A549 (cell line): Measurements from ENCODE around the gene MAB21L3. TPM values are rescaled to one million over a fixed set of nuclear protein-coding genes. Genes with fewer than 3 reads are reported as not detected.

Experiments
- ATAC-seq, 2 experiments: fragments of 200-7000 bp in 1 of 2; fragments of >200 bp in 1 of 2; cut with Nextera tagmentation in 1 of 2; cut with Tn5 transposase in 1 of 2; 3 replicates each; pipeline versions ENCODE4 v1.8.0 to v1.9.1; 2018 to 2020; ENCODE audit warnings: mild to moderate bottlenecking in 1 of 2, moderate library complexity in 1 of 2
- CTCF ChIA-PET: fragments of 300-600 bp; sonication (Branson Sonifier 250); formaldehyde crosslinking; extraction: SDS; loops from one replicate; lab custom pipeline; 2021; ENCODE audit warnings: antibody characterized with exemption, inconsistent platforms; lab: Yijun Ruan, JAX
- POLR2A ChIA-PET: fragments of 350-600 bp; formaldehyde crosslinking; extraction: SDS; loops from one replicate; lab custom pipeline; 2021; ENCODE audit warnings: antibody characterized with exemption, inconsistent platforms; lab: Yijun Ruan, JAX
- DNase-seq, 2 experiments: peaks; one replicate each; pipeline versions ENCODE4 v3.0.0 to v3.0.0-alpha.2; 2011 to 2016; ENCODE audit warnings: low read depth in 1 of 2, low spot score in 1 of 2
- FAIRE-seq: peaks from 2 replicates; lab custom pipeline; 2011; peaks lifted over from hg19 to GRCh38; lab: Jason Lieb, UNC
- H3K27ac ChIP-seq, 2 experiments: fragments of >200 bp; sonication (Bioruptor Twin); formaldehyde crosslinking; 3 replicates each; pipeline ENCODE4 v1.5.1; 2016 to 2017
- H3K4me1 ChIP-seq: fragments of >200 bp; sonication (Bioruptor Twin); formaldehyde crosslinking; 3 replicates; pipeline ENCODE4 v1.6.1; 2016
- H3K4me2 ChIP-seq: fragments of >200 bp; sonication (Bioruptor Twin); formaldehyde crosslinking; 3 replicates; pipeline ENCODE4 v1.6.1; 2016
- H3K4me3 ChIP-seq: fragments of >200 bp; sonication (Bioruptor Twin); formaldehyde crosslinking; 3 replicates; pipeline ENCODE4 v1.5.1; 2016
- H3K9me3 ChIP-seq: fragments of >200 bp; sonication (Bioruptor Twin); formaldehyde crosslinking; 3 replicates; pipeline ENCODE4 v1.6.1; 2016
- ATOH8 ChIP-seq: fragments of 250-450 bp; sonication (Bioruptor Pico); IDR thresholded peaks from 2 replicates; pipeline ENCODE4 v1.5.0; 2020; ENCODE audit warnings: low read depth, mild to moderate bottlenecking, moderate library complexity
- BHLHE40 ChIP-seq: IDR thresholded peaks from 2 replicates; pipeline ENCODE4 v1.6.1; 2012; ENCODE audit warnings: low read depth, low read length, inconsistent platforms
- CEBPB ChIP-seq, 2 experiments: fragments of >200 bp in 1 of 2; sonication (Bioruptor Twin) in 1 of 2; formaldehyde crosslinking in 1 of 2; IDR thresholded peaks; 2 replicates each; pipeline ENCODE4 v1.6.1; 2012 to 2016
- CHD4 ChIP-seq: fragments of 200-600 bp; sonication (generic); IDR thresholded peaks from 2 replicates; pipeline ENCODE4 v1.6.1; 2016; ENCODE audit warnings: antibody characterized with exemption, mild to moderate bottlenecking, borderline replicate concordance
- CTCF ChIP-seq: fragments of >200 bp; sonication (Bioruptor Twin); formaldehyde crosslinking; IDR thresholded peaks from 3 replicates; pipeline ENCODE4 v1.5.1; 2016
- EHF ChIP-seq: fragments of 250-450 bp; sonication (Bioruptor Pico); IDR thresholded peaks from 2 replicates; pipeline ENCODE4 v1.5.0; 2020; ENCODE audit warnings: mild to moderate bottlenecking
- EHMT2 ChIP-seq: fragments of 200-600 bp; sonication (generic); IDR thresholded peaks from 2 replicates; pipeline ENCODE4 v1.6.1; 2016; ENCODE audit warnings: antibody characterized with exemption, low read depth, mild to moderate bottlenecking, moderate library complexity
- EP300 ChIP-seq, 2 experiments: fragments of >200 bp; sonication (Bioruptor Twin); formaldehyde crosslinking; IDR thresholded peaks; 2 replicates in 1 of 2; 3 replicates in 1 of 2; pipeline ENCODE4 v1.6.1; 2016 to 2017
- FOSB ChIP-seq: fragments of 250-450 bp; sonication (Bioruptor Pico); IDR thresholded peaks from 2 replicates; pipeline ENCODE4 v1.5.0; 2020; ENCODE audit warnings: mild to moderate bottlenecking, moderate library complexity
- FOXS1 ChIP-seq: fragments of 250-450 bp; sonication (Bioruptor Pico); IDR thresholded peaks from 2 replicates; pipeline ENCODE4 v1.5.0; 2020; ENCODE audit warnings: mild to moderate bottlenecking, moderate library complexity
- HOXA7 ChIP-seq: fragments of 250-450 bp; sonication (Bioruptor Pico); IDR thresholded peaks from 2 replicates; pipeline ENCODE4 v1.5.0; 2020; ENCODE audit warnings: mild to moderate bottlenecking, moderate library complexity
- JUN ChIP-seq, 2 experiments: fragments of >200 bp; sonication (Bioruptor Twin); formaldehyde crosslinking; IDR thresholded peaks; 2 replicates in 1 of 2; 3 replicates in 1 of 2; pipeline ENCODE4 v1.6.1; 2016 to 2017
- KDM1A ChIP-seq: fragments of 200-600 bp; sonication (generic); IDR thresholded peaks from 2 replicates; pipeline ENCODE4 v1.6.1; 2016; ENCODE audit warnings: low read depth, mild to moderate bottlenecking
- MAFK ChIP-seq: fragments of 450-650 bp; IDR thresholded peaks from 2 replicates; pipeline ENCODE4 v1.6.1; 2014; ENCODE audit not compliant: partially characterized antibody
- MAZ ChIP-seq: fragments of 150-350 bp; IDR thresholded peaks from 2 replicates; pipeline ENCODE4 v1.6.1; 2014; ENCODE audit warnings: antibody characterized with exemption, low read depth, low read length, borderline replicate concordance
- NPAS2 ChIP-seq: fragments of 250-450 bp; sonication (Bioruptor Pico); IDR thresholded peaks from 2 replicates; pipeline ENCODE4 v1.8.0; 2022; ENCODE audit warnings: mild to moderate bottlenecking, moderate library complexity, borderline replicate concordance
- PBX3 ChIP-seq: IDR thresholded peaks from 2 replicates; pipeline ENCODE4 v1.6.1; 2012
- POLR2AphosphoS2 ChIP-seq: conservative IDR thresholded peaks from 2 replicates; pipeline ENCODE4 v1.6.1; 2012; ENCODE audit warnings: low read length, improper control_type of control experiment, inconsistent platforms
- RAD21 ChIP-seq, 2 experiments: fragments of >200 bp in 1 of 2; sonication (Bioruptor Twin) in 1 of 2; formaldehyde crosslinking in 1 of 2; IDR thresholded peaks in 1 of 2; conservative IDR thresholded peaks in 1 of 2; 2 replicates in 1 of 2; 3 replicates in 1 of 2; pipeline ENCODE4 v1.6.1; 2012 to 2018; ENCODE audit warnings: inconsistent platforms in 1 of 2
- RARB ChIP-seq: fragments of 250-450 bp; sonication (Bioruptor Pico); IDR thresholded peaks from 2 replicates; pipeline ENCODE4 v1.8.0; 2021; ENCODE audit warnings: mild to moderate bottlenecking, moderate library complexity
- RCOR1 ChIP-seq: fragments of 150-350 bp; IDR thresholded peaks from 2 replicates; pipeline ENCODE4 v1.6.1; 2014; ENCODE audit warnings: antibody characterized with exemption, low read length, low read depth
- REST ChIP-seq: fragments of 200-600 bp; sonication (generic); IDR thresholded peaks from 2 replicates; pipeline ENCODE4 v1.6.1; 2016; ENCODE audit warnings: antibody characterized with exemption, mild to moderate bottlenecking, moderate library complexity
- RNF2 ChIP-seq: fragments of 200-600 bp; sonication (generic); IDR thresholded peaks from 2 replicates; pipeline ENCODE4 v1.6.1; 2016; ENCODE audit warnings: low read depth, mild to moderate bottlenecking, antibody characterized with exemption, moderate library complexity, borderline replicate concordance
- SMC3 ChIP-seq: fragments of >200 bp; sonication (Bioruptor Twin); formaldehyde crosslinking; IDR thresholded peaks from 3 replicates; pipeline ENCODE4 v1.6.1; 2018; ENCODE audit warnings: inconsistent platforms
- TP53 ChIP-seq: fragments of 250-450 bp; sonication (Bioruptor Pico); IDR thresholded peaks from 2 replicates; pipeline ENCODE4 v1.5.0; 2021; ENCODE audit warnings: mild to moderate bottlenecking, moderate library complexity
- USF2 ChIP-seq: fragments of 450-650 bp; IDR thresholded peaks from 2 replicates; pipeline ENCODE4 v1.6.1; 2014; ENCODE audit warnings: antibody characterized with exemption
- ZC3H11A ChIP-seq: fragments of 450-650 bp; IDR thresholded peaks from 2 replicates; pipeline ENCODE4 v1.6.1; 2014; ENCODE audit warnings: antibody characterized with exemption, mild to moderate bottlenecking
- ZFP36 ChIP-seq: fragments of 450-650 bp; IDR thresholded peaks from 2 replicates; pipeline ENCODE4 v1.6.1; 2014; ENCODE audit warnings: borderline replicate concordance; ENCODE audit not compliant: partially characterized antibody
- ZNF302 ChIP-seq: fragments of 250-450 bp; sonication (Bioruptor Pico); IDR thresholded peaks from 2 replicates; pipeline ENCODE4 v1.9.0; 2021; ENCODE audit warnings: inconsistent platforms, mild to moderate bottlenecking, moderate library complexity
- ZSCAN20 ChIP-seq: fragments of 250-450 bp; sonication (Bioruptor Pico); IDR thresholded peaks from 2 replicates; pipeline ENCODE4 v1.8.0; 2022; ENCODE audit warnings: mild to moderate bottlenecking, moderate library complexity
- WGBS: methylation state at CpG from one replicate; pipeline ENCODE4 v1.1.6; 2017; ENCODE audit errors: missing lambda C conversion rate; 5-methylcytosine and 5-hydroxymethylcytosine counted together
- polyA plus RNA-seq, 4 experiments: library from polyadenylated mRNA; depleted of rRNA in 3 of 4; stranded (reverse); fragments of >200 nt; fragmentation: RNase III in 1 of 4; extraction: RNeasy Plus Mini Kit Qiagen cat#74134 plus additional on column Dnase treatment in 1 of 4; gene quantifications; 2 replicates in 3 of 4; 3 replicates in 1 of 4; pipeline ENCODE4 v1.2.3, GENCODE V29; 2011 to 2017

The MAB21L3 gene
- polyA plus RNA-seq, 2 of the 4 experiments (the other 2 are of a cell fraction) = 0.03 to 0.09 TPM

- CTCF ChIA-PET = interaction anchor here (1.2 to 1.4 kb wide), 2 partner anchors 9 to 22 kb away, joined by 3 to 7 read pairs; no protein-coding TSS in a partner anchor
- FAIRE-seq (no peak), ATAC-seq (no peak), DNase-seq (no peak)
- Histone ChIP-seq H3K27ac (no peak overlapping the region), H3K4me1 (no peaks in the 10 kb centered on the region), H3K4me3 (no peak overlapping the region), H3K9me3 (no peaks in the 10 kb centered on the region), H3K4me2 (no peak overlapping the region)
- POLR2A ChIA-PET = no interaction called here
- WGBS = 36% methylated on average over 2 of the region's 2 CpGs
- TF ChIP-seq EP300 (IDR thresholded peaks at IDR 0.05) (no peak), PBX3 (no peak), ZFP36 (no peak), JUN (IDR thresholded peaks at IDR 0.05) (no peak), MAZ (no peak), KDM1A (no peak), MAFK (no peak), EHMT2 (no peak), REST (no peak), ATOH8 (no peak), SMC3 (no peak), CTCF (no peak)
These were observed 50.2 kb downstream of the MAB21L3 start for GRCh38 chr1:116161390-116161789.

GRCh38 chr1:116161877-116162390 is 50.7 kb downstream of the MAB21L3 start:
- no peak overlapping the region for H3K4me2 ChIP-seq
- TF ChIP-seq FOXS1 (no peak), CEBPB (IDR thresholded peaks at IDR 0.05) (no peak), ZNF302 (CRISPR knock-in tag) (no peak), BHLHE40 (no peak), ZC3H11A (no peak), FOSB (no peak), HOXA7 (CRISPR knock-in tag) (no peak), RNF2 (no peak), TP53 (CRISPR knock-in tag) (no peak), CHD4 (no peak), RCOR1 (no peak), ZFP36 (no peak), USF2 (no peak), EHF (no peak), POLR2AphosphoS2 (no peak), ZSCAN20 (CRISPR knock-in tag) (no peak), RARB (no peak), NPAS2 (CRISPR knock-in tag) (no peak), RAD21 (conservative IDR thresholded peaks at IDR 0.05 in 1 of 2, IDR thresholded peaks at IDR 0.05 in 1 of 2) (no peak)
- TF ChIP-seq, all 56 proteins: peak for 0
- Histone ChIP-seq H3K27ac (no peak overlapping the region), H3K4me1 (no peaks in the 10 kb centered on the region), H3K9me3 (no peaks in the 10 kb centered on the region), H3K4me3 (no peak overlapping the region)
- DNase-seq (no peak), ATAC-seq (no peak), FAIRE-seq (no peak)
- CTCF ChIA-PET = interaction anchor here (1.2 kb wide), 1 partner anchor 10 kb away, joined by 3 read pairs; no protein-coding TSS in a partner anchor
- POLR2A ChIA-PET = no interaction called here
